ENCODE data around the gene CYTH4. TPM values are rescaled to one million over a fixed set of nuclear protein-coding genes. Genes with fewer than 3 reads are reported as not detected.

The CYTH4 gene
- total RNA-seq, 4 donors from 2014 or later = 4.2 to 21.3 (median 9.3) TPM

DNA sequence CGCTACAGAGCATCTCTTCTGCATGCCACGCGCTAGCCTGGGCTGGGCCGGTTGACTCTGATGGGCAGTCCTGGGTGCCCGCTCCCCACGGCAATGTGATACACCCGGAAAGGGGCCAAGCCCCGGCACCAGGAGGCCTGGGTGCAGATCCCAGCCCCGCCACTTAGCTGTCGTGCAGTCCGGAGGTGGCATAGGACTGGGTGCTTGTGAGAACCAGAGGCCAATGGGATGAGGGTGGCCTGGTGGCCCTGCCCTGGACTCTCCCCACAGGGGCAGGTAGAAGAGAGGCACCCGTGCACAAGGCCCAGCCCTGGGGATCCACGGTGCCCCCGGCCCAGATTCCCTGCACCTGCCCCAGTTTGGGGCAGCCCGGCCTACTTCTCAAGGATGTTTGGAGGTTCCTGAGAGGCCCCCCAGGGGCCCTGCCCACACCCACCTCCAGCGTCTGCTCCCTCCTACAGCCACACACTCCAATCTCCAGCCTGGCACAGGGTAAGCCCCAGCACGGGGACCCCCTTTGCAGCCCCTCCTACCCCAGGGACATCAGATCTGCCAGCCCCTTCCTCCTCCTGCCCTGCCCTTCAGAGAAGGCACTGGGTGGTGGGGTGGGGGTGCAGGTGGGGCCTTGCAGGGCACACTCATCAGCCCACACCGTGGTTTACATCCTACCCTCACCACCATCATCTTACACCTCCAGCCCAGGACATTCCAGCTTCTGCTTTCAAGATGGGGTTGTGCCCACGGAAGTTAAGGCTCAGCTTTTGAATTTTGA, 66.9 kb downstream of the CYTH4 start:
- no peak for TF ChIP-seq POLR2AphosphoS5 (IDR thresholded peaks at IDR 0.05)
- TF ChIP-seq POLR2A (IDR thresholded peaks at IDR 0.05) = no peak
- no peak for TF ChIP-seq EP300 (IDR thresholded peaks at IDR 0.05)
- TF ChIP-seq, protein P1, sequence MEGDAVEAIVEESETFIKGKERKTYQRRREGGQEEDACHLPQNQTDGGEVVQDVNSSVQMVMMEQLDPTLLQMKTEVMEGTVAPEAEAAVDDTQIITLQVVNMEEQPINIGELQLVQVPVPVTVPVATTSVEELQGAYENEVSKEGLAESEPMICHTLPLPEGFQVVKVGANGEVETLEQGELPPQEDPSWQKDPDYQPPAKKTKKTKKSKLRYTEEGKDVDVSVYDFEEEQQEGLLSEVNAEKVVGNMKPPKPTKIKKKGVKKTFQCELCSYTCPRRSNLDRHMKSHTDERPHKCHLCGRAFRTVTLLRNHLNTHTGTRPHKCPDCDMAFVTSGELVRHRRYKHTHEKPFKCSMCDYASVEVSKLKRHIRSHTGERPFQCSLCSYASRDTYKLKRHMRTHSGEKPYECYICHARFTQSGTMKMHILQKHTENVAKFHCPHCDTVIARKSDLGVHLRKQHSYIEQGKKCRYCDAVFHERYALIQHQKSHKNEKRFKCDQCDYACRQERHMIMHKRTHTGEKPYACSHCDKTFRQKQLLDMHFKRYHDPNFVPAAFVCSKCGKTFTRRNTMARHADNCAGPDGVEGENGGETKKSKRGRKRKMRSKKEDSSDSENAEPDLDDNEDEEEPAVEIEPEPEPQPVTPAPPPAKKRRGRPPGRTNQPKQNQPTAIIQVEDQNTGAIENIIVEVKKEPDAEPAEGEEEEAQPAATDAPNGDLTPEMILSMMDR (IDR thresholded peaks at IDR 0.05) = no peak
- H3K9me3 ChIP-seq = no peaks in the 10 kb centered on the region
- 80% methylated on average over 1 to 3 of the region's 19 CpGs for WGBS, 2 donors (ENCODE audit: low coverage in 1 of 2)
- H3K27me3 ChIP-seq = peaks cover 40% of the 10 kb centered on the region
- peaks cover 0 to 12% (median 5%) of the 10 kb centered on the region in 3 donors for H3K4me1 ChIP-seq
- H3K27ac ChIP-seq = no peak overlapping the region
- no peaks in the 10 kb centered on the region for H3K36me3 ChIP-seq
- no peak for ATAC-seq
- no peak overlapping the region for H3K4me3 ChIP-seq

- H3K27ac ChIP-seq = no peak overlapping the region
Observed at GRCh38 chr22:37351232-37351631, 68.9 kb downstream of the CYTH4 start.

DNA sequence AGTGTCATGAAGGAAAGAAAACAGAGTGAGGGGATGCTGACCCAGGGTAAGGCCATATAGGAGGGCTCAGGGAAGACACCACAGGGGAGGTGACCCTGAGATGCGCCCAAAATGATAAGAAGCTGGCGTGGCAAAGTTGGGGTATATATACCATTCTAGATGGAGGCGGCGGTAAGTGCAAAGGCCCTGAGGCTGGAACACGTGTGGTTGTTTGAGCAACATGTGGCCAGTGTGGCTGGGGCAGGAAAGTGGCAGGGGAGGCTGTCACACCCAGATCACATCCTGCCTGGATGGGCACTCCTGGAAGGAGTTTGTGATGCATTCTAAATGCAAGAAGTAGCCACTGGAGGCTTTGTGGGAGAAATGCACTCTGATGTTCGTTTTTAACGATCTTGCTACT, 70.2 kb downstream of the CYTH4 start:
- peaks cover 0 to 7% (median 0%) of the 10 kb centered on the region in 3 donors for H3K9me3 ChIP-seq
- H3K4me1 ChIP-seq = no peaks in the 10 kb centered on the region
- TF ChIP-seq, protein P1 (IDR thresholded peaks at IDR 0.05) = no peak
- TF ChIP-seq POLR2A (IDR thresholded peaks at IDR 0.05) (no peak), POLR2AphosphoS5 (IDR thresholded peaks at IDR 0.05) (no peak), EP300 (IDR thresholded peaks at IDR 0.05) (no peak)
- no peak overlapping the region for H3K27ac ChIP-seq
- H3K4me3 ChIP-seq = no peak overlapping the region
- no peaks in the 10 kb centered on the region for H3K36me3 ChIP-seq
- no peak for ATAC-seq
- WGBS, 2 donors (ENCODE audit: low coverage in 1 of 2) = 81 to 86% methylated on average over 5 to 7 of the region's 7 CpGs
- peaks cover 62% of the 10 kb centered on the region for H3K27me3 ChIP-seq

More at GRCh38 chr22:37351232-37351631, 68.9 kb downstream of the CYTH4 start:
- peaks cover 0 to 4% (median 0%) of the 10 kb centered on the region in 3 donors for H3K4me1 ChIP-seq
- 77% methylated on average over 3 of the region's 3 CpGs; no CpG with 5 or more reads in 1 of the 2 donors for WGBS, 2 donors (ENCODE audit: low coverage in 1 of 2)
- no peak overlapping the region for H3K4me3 ChIP-seq
- H3K36me3 ChIP-seq = no peaks in the 10 kb centered on the region
- peaks cover 50% of the 10 kb centered on the region for H3K27me3 ChIP-seq
- no peaks in the 10 kb centered on the region for H3K9me3 ChIP-seq
- TF ChIP-seq POLR2A (IDR thresholded peaks at IDR 0.05) = no peak
- TF ChIP-seq POLR2AphosphoS5 (IDR thresholded peaks at IDR 0.05) = no peak
- TF ChIP-seq, protein P1 (IDR thresholded peaks at IDR 0.05) = no peak
- TF ChIP-seq EP300 (IDR thresholded peaks at IDR 0.05) = no peak
- ATAC-seq = no peak

DNA sequence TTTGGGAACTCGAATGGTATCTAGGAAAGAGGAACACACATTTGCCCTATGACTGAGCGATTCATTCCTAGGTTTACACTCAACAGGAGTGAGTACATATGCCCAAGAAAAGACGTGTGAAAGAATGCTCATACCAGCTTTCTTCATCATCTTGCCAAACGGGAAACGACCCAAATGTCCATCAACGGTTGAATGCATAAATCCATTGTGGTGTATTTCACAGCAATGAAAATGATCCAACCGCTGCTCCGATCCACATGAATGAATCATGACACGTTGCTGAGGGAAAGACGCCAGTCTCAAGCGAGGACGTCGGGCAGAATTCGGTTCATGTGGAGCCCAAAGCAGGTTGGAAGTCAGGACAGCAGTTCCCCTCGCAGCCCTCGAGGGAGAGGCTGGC, 71.5 kb downstream of the CYTH4 start:
- peaks cover 76% of the 10 kb centered on the region for H3K27me3 ChIP-seq
- no peak overlapping the region for H3K4me3 ChIP-seq
- H3K9me3 ChIP-seq = peaks cover 0 to 7% (median 0%) of the 10 kb centered on the region in 3 donors
- no peak for ATAC-seq
- TF ChIP-seq, protein P1 (IDR thresholded peaks at IDR 0.05) = no peak
- no peak for TF ChIP-seq POLR2AphosphoS5 (IDR thresholded peaks at IDR 0.05)
- TF ChIP-seq EP300 (IDR thresholded peaks at IDR 0.05) = no peak
- TF ChIP-seq POLR2A (IDR thresholded peaks at IDR 0.05) = no peak
- WGBS, 2 donors (ENCODE audit: low coverage in 1 of 2) = 68 to 76% methylated on average over 8 to 13 of the region's 16 CpGs
- no peak overlapping the region for H3K27ac ChIP-seq
- no peaks in the 10 kb centered on the region for H3K36me3 ChIP-seq
- H3K4me1 ChIP-seq = no peaks in the 10 kb centered on the region

- Histone ChIP-seq H3K4me3 (no peak overlapping the region), H3K27me3 (peaks cover 80% of the 10 kb centered on the region), H3K4me1 (no peaks in the 10 kb centered on the region), H3K27ac (no peak overlapping the region), H3K9me3 (peaks cover 0 to 7% (median 0%) of the 10 kb centered on the region in 3 donors), H3K36me3 (no peaks in the 10 kb centered on the region)
- TF ChIP-seq, protein P1 (IDR thresholded peaks at IDR 0.05) = no peak
- TF ChIP-seq POLR2A (IDR thresholded peaks at IDR 0.05) = no peak
- TF ChIP-seq POLR2AphosphoS5 (IDR thresholded peaks at IDR 0.05) = no peak
- TF ChIP-seq EP300 (IDR thresholded peaks at IDR 0.05) = no peak
- 71 to 73% methylated on average over 4 of the region's 4 CpGs for WGBS, 2 donors (ENCODE audit: low coverage in 1 of 2)
- ATAC-seq = no peak
Observed at GRCh38 chr22:37354261-37354660, 72.0 kb downstream of the CYTH4 start.

Measured in gastroesophageal sphincter (tissue), 4 donors.